Measurements from ENCODE around the gene CAMK2G. TPM values are rescaled to one million over a fixed set of nuclear protein-coding genes. Genes with fewer than 3 reads are reported as not detected.

The CAMK2G gene
- polyA plus RNA-seq, 1 of the 3 experiments (the other 2 are of a cell fraction): 41.4 TPM

DNA sequence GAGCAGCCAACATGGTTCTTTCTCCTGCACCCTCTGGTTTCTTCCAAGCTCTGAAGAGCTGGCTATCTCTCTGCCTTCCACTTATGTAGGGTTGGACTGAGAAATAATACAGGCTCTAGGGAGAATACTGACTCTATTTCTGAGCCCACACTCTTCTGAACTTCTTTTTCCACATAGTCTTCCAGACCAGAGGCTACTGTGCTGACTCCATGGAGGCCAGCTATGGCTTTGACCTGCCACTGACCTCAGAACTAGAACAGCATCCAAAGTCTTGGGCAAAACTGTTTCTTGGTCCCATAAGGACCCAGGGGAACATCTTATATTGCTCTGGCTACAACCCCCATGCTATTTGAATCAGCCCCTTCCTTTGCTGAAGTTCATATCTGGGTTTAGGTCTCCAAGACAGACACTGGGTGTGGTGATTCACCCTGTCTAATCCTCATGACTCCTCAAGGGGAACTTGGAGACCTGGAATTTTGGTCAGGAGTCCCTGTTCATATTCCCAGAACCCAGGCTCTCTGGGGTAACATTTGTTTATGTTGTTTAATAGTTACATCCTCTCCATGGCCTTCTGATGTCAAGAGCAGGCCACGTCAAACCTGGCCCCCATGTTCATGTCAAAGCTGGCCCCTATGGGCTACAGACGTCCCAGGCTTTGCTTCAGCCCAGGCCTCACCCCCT is 24.5 kb upstream of the CAMK2G start:
- Histone ChIP-seq H4K20me1 (ENCODE audit: insufficient read depth) (no peaks in the 10 kb centered on the region), H2AFZ (ENCODE audit: low read depth) (no peak overlapping the region), H3K9ac (no peak overlapping the region), H3K9me3 (no peaks in the 10 kb centered on the region), H3K9me2 (no peaks in the 10 kb centered on the region), H3K79me2 (ENCODE audit: insufficient read depth) (no peaks in the 10 kb centered on the region), H3K27ac (ENCODE audit: low read depth in 2 of 2, low read length in 1 of 2) (peak overlapping the region in 1 of 2 experiments; percentile 41; a peak in 2 of 4 replicates), H3K4me3 (ENCODE audit: low read depth in 2 of 2, low read length in 1 of 2) (no peak overlapping the region), H3K4me1 (ENCODE audit: control insufficient read depth in 1 of 2, insufficient read depth in 2 of 2, low read depth in 1 of 2, low read length in 1 of 2) (peaks cover 0 to 8% of the 10 kb centered on the region in 2 experiments; a peak in 1 of 4 replicates), H3K36me3 (replicated peaks in 1 of 2; ENCODE audit: control insufficient read depth in 1 of 2, insufficient read depth in 2 of 2, low read length in 1 of 2) (no peaks in the 10 kb centered on the region), H3K4me2 (peak overlapping the region; percentile 12; the same call in 1 of the 2 replicates), H3K27me3 (ENCODE audit: insufficient read depth) (no peaks in the 10 kb centered on the region), H3F3A (replicated peaks; ENCODE audit: insufficient read depth) (peaks cover 32% of the 10 kb centered on the region)
- CTCF ChIA-PET: interaction anchor here (1.0 to 26.9 kb wide), 5 partner anchors 11 to 50 kb away, joined by 3 to 472 read pairs (median 5); no protein-coding TSS in a partner anchor
- WGBS (ENCODE audit: low lambda C conversion rate): 63% methylated on average over 2 of the region's 2 CpGs
- no peak for TF ChIP-seq FOXJ3 (CRISPR knock-in tag; IDR thresholded peaks at IDR 0.05)
- TF ChIP-seq RCOR1 (IDR thresholded peaks at IDR 0.05; ENCODE audit: low read length): no peak
- TF ChIP-seq FOXM1 (IDR thresholded peaks at IDR 0.05; ENCODE audit: low read depth): no peak
- TF ChIP-seq, protein P1, sequence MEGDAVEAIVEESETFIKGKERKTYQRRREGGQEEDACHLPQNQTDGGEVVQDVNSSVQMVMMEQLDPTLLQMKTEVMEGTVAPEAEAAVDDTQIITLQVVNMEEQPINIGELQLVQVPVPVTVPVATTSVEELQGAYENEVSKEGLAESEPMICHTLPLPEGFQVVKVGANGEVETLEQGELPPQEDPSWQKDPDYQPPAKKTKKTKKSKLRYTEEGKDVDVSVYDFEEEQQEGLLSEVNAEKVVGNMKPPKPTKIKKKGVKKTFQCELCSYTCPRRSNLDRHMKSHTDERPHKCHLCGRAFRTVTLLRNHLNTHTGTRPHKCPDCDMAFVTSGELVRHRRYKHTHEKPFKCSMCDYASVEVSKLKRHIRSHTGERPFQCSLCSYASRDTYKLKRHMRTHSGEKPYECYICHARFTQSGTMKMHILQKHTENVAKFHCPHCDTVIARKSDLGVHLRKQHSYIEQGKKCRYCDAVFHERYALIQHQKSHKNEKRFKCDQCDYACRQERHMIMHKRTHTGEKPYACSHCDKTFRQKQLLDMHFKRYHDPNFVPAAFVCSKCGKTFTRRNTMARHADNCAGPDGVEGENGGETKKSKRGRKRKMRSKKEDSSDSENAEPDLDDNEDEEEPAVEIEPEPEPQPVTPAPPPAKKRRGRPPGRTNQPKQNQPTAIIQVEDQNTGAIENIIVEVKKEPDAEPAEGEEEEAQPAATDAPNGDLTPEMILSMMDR (IDR thresholded peaks at IDR 0.05): no peak
- TF ChIP-seq GABPA (IDR thresholded peaks at IDR 0.05; ENCODE audit: low read depth): no peak
- no peak for TF ChIP-seq NFIC (IDR thresholded peaks at IDR 0.05; ENCODE audit: borderline replicate concordance)
- TF ChIP-seq, protein P2, sequence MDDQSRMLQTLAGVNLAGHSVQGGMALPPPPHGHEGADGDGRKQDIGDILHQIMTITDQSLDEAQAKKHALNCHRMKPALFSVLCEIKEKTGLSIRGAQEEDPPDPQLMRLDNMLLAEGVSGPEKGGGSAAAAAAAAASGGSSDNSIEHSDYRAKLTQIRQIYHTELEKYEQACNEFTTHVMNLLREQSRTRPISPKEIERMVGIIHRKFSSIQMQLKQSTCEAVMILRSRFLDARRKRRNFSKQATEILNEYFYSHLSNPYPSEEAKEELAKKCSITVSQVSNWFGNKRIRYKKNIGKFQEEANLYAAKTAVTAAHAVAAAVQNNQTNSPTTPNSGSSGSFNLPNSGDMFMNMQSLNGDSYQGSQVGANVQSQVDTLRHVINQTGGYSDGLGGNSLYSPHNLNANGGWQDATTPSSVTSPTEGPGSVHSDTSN (IDR thresholded peaks at IDR 0.05): no peak
- TF ChIP-seq, protein P3, sequence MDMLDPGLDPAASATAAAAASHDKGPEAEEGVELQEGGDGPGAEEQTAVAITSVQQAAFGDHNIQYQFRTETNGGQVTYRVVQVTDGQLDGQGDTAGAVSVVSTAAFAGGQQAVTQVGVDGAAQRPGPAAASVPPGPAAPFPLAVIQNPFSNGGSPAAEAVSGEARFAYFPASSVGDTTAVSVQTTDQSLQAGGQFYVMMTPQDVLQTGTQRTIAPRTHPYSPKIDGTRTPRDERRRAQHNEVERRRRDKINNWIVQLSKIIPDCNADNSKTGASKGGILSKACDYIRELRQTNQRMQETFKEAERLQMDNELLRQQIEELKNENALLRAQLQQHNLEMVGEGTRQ (IDR thresholded peaks at IDR 0.05; ENCODE audit: borderline replicate concordance, low read depth, low read length): no peak
- no peak for TF ChIP-seq NRF1 (IDR thresholded peaks at IDR 0.05; ENCODE audit: low read depth, low read length)
- no peak for DNase-seq
- POLR2A ChIA-PET: no interaction called here

DNA sequence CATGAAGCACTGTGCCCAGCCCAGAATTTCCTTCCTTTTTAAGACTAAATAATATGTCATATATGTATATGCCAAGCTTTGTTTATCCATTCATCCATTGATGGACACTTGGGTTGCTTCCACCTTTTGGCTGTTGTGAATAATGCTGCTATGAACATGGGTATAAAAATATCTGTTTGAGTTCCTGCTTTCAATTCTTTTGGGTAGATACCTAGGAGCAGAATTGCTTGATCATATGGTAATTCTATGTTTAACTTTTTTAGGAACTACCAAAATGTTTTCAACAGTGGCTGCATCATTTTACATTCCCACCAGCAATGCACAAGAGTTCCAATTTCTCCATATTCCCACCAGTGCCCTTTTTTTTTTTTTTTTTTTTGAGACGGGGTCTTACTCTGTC is 23.3 kb upstream of the CAMK2G start:
- Histone ChIP-seq H4K20me1 (ENCODE audit: insufficient read depth) (no peaks in the 10 kb centered on the region), H3K9ac (no peak overlapping the region), H3K4me1 (ENCODE audit: control insufficient read depth in 1 of 2, insufficient read depth in 2 of 2, low read depth in 1 of 2, low read length in 1 of 2) (peaks cover 0 to 8% of the 10 kb centered on the region in 2 experiments; a peak in 1 of 4 replicates), H3K79me2 (ENCODE audit: insufficient read depth) (no peaks in the 10 kb centered on the region), H3F3A (replicated peaks; ENCODE audit: insufficient read depth) (peaks cover 34% of the 10 kb centered on the region), H3K27ac (ENCODE audit: low read depth in 2 of 2, low read length in 1 of 2) (no peak overlapping the region), H3K4me3 (ENCODE audit: low read depth in 2 of 2, low read length in 1 of 2) (no peak overlapping the region), H2AFZ (ENCODE audit: low read depth) (no peak overlapping the region), H3K9me2 (no peaks in the 10 kb centered on the region), H3K4me2 (no peak overlapping the region), H3K36me3 (replicated peaks in 1 of 2; ENCODE audit: control insufficient read depth in 1 of 2, insufficient read depth in 2 of 2, low read length in 1 of 2) (no peaks in the 10 kb centered on the region), H3K9me3 (no peaks in the 10 kb centered on the region), H3K27me3 (ENCODE audit: insufficient read depth) (no peaks in the 10 kb centered on the region)
- WGBS (ENCODE audit: low lambda C conversion rate): 95% methylated on average over 1 of the region's 1 CpG
- DNase-seq: no peak
- POLR2A ChIA-PET: no interaction called here
- CTCF ChIA-PET: interaction anchor here (3.7 to 26.9 kb wide), 2 partner anchors 10 to 43 kb away, joined by 26 to 472 read pairs; no protein-coding TSS in a partner anchor
- TF ChIP-seq RFX5 (IDR thresholded peaks at IDR 0.05; ENCODE audit: low read length): no peak
- TF ChIP-seq, protein P4, sequence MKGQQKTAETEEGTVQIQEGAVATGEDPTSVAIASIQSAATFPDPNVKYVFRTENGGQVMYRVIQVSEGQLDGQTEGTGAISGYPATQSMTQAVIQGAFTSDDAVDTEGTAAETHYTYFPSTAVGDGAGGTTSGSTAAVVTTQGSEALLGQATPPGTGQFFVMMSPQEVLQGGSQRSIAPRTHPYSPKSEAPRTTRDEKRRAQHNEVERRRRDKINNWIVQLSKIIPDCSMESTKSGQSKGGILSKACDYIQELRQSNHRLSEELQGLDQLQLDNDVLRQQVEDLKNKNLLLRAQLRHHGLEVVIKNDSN (IDR thresholded peaks at IDR 0.05; ENCODE audit: borderline replicate concordance, low read depth): no peak
- TF ChIP-seq RXRA (IDR thresholded peaks at IDR 0.05; ENCODE audit: borderline replicate concordance, low read depth): no peak
- TF ChIP-seq GATA2 (CRISPR knock-in tag; IDR thresholded peaks at IDR 0.05): no peak
- TF ChIP-seq, protein P1 (IDR thresholded peaks at IDR 0.05): no peak
- no peak for TF ChIP-seq NRF1 (IDR thresholded peaks at IDR 0.05; ENCODE audit: low read depth, low read length)
- no peak for TF ChIP-seq EP300 (IDR thresholded peaks at IDR 0.05; ENCODE audit: borderline replicate concordance in 1 of 2, low read depth in 1 of 2, low read length in 1 of 2)
- TF ChIP-seq MXI1 (IDR thresholded peaks at IDR 0.05; ENCODE audit: low read depth, low read length): no peak
- no peak for TF ChIP-seq TAF1 (IDR thresholded peaks at IDR 0.05; ENCODE audit: borderline replicate concordance, low read depth, low read length)
- no peak for TF ChIP-seq SMC3 (IDR thresholded peaks at IDR 0.05; ENCODE audit: low read depth, low read length)
